RKO (cell line): ENCODE data around the gene TM4SF18.
A peak's percentile ranks its signal among the peaks of the same experiment; 100 is the strongest.

Experiments
- DNase-seq: peaks from one replicate; pipeline ENCODE4 v3.0.0-alpha.2; 2016; ENCODE audit warnings: low spot score

TM4SF18 gene

DNA sequence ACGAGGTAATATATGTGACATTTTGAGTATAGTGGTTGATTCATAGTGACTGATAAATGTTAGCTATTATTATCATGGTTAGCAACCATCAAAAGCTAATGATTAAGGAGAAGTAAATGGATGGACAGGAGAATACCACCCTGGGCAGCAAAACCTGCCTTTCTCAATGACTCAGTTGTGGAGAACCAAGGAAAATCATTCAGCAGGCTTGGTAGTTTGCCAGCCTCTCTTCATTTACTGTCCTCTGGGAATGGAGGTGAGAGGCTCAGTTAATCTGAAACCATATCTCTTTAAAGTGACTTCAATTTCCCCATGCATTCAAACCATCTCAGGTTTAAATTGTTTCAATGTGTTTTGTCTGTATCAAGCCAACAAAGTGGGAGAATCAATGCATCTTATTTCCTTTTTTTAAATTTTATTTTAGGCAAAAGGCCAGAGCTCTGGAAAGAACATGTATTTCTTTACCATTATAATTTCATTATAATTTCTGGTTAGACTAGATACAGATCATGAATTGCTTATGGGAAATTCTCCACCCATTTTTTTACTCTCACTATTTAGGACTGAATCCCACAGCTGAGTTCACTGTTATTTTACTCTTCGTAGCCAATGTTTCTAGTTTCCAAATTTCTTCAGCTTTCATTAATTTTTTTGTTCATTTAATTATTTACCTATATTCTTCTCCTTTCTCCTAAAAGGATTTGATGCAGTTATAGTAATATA, 2.7 kb downstream of the TM4SF18 start:
- DNase-seq: no peak

GRCh38 chr3:149327156-149327555, 6.3 kb downstream of the TM4SF18 start:
- no peak for DNase-seq

- no peak for DNase-seq
These were observed 7.9 kb downstream of the TM4SF18 start for GRCh38 chr3:149325581-149325980.

DNA sequence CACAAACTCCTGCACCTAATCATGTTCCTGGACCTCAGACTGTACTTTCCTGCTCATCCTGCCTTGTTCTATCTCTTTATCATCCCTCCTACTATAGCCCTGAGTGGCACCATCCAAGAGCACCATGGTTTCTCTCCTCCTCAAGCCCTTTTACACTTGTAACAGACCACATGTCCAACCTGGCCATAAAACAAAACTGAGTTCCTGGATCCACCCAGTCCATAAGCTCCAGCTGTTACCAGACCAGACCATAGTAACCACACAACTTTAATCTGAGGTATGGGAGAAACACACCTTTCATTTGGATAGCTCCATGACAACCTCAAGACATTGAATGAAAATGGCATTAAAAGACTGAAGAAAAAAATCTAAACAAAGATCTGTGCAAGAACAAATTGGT, 9.1 kb downstream of the TM4SF18 start:
- no peak for DNase-seq

DNA sequence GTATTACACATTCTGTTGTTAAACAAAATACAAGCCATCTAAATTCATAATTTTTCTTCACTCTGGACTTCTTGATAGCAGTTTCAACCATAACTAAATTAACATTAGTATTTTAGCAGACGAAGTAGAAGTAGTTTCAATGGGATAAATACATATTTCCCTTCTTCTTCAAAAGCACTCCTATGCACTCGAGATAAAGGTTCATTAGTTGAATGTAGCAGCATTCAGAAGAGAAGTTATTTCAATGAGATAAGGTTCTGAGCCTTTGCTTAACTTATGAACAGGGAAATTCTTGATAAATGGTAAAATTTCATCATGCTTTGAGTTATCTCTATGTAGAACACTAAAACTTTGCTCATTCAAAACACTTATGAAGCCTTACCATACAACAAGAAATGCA, 11.8 kb downstream of the TM4SF18 start:
- no peak for DNase-seq

DNA sequence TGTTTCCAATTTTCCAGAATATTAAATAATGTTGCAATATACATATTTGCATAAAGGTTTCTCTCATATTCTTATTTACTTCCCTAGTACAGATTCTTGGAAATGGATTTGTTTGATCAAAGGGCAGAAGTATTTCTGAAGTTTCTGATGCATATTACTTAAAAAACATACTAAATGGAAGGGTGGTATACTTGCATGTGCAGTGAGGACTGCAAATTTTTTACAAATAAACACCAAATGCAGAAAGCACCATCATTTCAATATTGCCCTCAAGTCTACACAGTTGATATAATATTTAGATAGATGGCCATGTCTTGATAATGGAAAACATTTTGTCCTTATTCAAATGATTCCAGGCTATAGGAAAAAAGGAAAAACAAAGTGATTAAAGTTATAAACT, 12.3 kb downstream of the TM4SF18 start:
- no peak for DNase-seq

DNA sequence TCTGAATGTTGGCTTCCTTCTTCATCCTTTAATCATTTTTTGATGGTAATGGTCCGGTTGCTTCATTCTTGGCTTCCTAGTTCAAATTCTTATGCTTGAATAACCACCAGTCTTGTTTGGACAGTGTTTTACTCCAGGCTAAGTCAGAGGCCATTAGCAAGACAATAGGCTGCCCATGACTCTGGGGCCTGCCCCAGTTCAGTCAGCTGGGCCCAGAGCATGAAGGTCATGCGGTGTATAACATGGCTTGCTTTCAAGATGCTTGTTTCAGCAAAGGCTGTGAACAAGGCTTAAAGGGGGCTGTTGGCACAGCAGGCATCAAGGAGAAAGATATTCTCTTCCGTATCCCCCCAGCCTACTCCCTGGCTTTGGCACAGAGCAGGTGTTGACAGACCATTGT, 13.7 kb downstream of the TM4SF18 start:
- no peak for DNase-seq

DNA sequence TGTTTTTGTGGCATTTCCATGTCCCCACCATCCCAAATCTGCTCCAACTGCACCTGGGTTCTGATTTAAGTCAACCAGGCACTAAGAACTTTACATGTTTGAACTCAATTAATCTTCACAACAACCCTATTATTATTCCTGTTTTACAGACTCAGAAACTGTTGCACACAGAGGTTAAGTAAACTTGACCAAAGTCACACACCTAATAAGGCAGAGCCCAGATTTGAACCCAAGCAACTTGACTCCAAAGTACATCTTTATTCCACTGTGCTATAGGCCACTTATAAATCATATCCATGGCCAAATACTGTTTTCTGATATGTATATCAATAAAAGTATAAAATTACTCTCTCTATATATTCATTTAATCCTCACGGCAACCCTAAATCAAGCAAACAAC, 16.4 kb downstream of the TM4SF18 start:
- DNase-seq: no peak

DNA sequence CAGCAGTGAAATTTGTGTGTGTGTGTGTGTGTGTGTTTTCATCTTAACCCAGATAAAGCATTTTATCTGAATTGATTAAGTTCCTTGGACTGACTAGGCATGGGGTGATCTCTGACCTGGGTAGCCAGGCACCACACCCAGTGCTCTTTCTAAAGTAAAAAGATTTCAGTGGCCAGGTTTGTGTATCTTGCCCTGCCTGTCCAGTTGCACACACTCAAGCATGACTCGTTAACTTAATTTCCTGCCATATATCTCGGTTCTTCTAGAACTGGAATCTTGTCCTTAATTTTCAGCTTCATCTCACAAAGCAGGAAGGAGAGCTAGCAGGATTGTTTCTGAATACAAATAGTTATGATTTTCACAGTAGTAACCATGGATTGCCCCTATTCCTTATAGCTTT, 17.0 kb downstream of the TM4SF18 start:
- no peak for DNase-seq

GRCh38 chr3:149315694-149316093, 17.7 kb downstream of the TM4SF18 start:
- DNase-seq: no peak

DNA sequence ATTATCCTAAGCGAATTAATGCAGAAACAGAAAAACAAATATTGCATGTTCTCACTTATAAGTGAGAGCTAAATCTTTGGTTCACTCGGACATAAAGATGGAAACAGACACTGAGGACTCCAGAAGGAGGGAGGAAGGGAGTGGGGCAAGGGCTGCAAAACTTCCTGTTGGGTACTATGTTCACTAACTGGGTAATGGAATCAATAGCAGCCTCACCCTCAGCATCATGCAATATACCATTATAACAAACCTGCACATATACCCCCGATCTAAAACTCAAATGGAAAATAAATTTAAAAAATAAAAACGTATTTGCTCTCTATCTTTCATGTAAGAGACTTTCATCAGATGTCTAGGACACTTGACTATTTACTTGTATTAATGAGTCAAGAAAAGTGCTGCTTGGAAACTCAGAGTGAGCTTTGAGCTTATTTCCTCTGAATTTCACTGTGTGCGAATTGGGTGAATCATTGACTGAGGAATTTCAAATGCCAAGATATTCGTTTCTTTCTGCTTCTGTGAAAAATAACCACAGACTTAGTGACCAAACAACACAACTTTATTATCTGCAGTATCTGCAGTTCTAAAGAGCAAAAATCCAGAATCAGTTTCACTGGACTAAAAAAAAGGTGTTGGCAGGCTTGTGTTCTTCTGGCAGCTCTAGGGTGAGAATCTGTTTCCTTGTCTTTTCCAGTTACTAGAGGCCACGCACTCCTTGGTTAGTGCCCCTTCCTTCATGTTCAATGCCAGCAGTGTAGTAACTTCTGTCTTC, 18.4 kb downstream of the TM4SF18 start:
- peak; percentile 23 for DNase-seq

- DNase-seq: no peak
These were observed 19.9 kb downstream of the TM4SF18 start for GRCh38 chr3:149313542-149313941.

- DNase-seq: no peak
These were observed 22.5 kb downstream of the TM4SF18 start for GRCh38 chr3:149310796-149311534.

- no peak for DNase-seq
These were observed 26.0 kb downstream of the TM4SF18 start for GRCh38 chr3:149307435-149307783.

DNA sequence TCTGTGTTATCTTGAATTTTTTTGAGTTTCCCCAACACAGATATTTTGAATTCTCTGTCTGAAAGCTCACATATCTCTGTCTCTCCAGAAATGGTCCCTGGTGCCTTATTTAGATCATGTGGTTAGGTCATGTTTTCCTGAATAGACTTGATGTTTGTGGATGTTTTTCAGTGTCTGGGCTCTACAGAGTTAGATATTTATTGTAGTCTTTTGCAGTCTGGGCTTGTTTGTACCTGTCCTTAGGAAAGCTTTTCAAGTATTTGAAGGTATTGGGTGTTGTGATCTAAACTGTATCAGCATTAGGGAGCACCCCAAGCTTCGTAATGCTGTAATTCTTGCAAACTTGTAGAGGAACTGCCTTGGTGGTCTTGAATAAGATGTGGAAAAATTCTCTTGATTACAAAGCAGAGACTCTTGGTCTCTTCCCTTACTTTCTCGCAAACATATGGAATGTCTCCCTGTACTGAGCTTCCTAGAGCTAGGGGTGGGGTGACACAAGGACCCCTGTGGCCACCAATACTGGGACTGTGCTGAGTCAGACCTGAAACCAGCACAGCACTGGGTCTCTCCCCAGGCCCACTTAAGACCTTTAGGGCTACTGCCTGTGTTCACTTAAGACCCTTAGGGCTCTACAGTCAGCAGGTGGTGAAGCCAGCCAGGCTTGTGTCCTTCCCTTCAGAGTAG, 26.5 kb downstream of the TM4SF18 start:
- DNase-seq: no peak

DNA sequence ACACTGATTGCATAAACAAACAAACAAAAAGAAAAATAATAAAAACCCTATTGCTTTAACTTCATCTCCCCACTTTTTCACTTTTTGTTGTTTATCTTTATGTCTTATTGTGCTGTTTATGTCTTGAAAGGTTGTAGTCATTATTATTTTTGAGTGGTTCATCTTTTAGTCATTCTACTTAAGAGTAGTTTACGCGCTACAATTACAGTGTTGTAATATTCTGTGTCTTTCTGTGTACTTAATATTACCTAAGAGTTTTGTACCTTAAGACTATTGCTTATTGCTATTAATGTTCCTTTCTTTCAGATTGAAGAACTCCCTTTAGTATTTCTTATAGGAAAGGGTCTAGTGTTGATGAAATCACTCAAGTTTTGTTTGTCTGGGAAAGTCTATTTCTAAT, 28.1 kb downstream of the TM4SF18 start:
- DNase-seq: no peak

- peak; percentile 92 for DNase-seq
These were observed 33.3 kb downstream of the TM4SF18 start for GRCh38 chr3:149299938-149300801.

DNA sequence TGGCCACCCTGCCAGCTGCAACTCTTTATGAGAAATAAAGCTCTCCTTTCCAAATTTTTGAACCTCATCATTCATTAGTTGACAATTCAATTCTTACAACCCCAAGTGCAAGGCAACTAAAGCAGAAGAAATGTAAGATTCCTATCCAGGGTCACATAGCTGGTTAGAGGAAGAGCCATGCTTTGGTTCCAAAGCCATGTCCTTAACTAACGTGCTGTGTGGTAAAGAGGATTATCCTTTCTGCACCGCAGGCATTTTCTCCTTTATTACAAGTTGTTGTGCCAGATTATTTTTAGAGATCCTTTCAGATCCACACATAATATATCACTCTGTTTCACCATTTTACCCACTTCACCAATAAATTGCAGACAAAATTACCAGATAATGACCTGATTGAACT, 36.5 kb downstream of the TM4SF18 start:
- DNase-seq: no peak

DNA sequence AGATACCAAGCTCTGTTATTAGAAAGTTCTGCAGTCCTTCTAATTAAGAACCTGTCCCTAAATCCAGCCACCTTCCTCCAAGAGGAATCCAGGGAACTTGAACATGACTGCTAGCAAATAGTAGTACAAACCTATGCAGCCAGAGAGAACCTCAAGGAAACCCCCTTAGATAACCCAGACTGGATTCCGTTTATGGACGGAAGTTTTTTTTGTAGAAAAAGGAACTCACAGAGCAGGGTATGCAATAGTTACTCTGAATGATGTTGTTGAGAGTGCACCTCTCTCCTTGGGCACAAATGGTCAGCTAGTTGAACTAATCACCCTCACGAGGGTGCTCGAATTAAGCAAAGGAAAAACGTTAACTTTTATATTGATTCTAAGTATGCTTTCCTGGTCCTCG, 40.8 kb downstream of the TM4SF18 start:
- DNase-seq: no peak

GRCh38 chr3:149291178-149291577, 42.3 kb downstream of the TM4SF18 start:
- DNase-seq: no peak

DNA sequence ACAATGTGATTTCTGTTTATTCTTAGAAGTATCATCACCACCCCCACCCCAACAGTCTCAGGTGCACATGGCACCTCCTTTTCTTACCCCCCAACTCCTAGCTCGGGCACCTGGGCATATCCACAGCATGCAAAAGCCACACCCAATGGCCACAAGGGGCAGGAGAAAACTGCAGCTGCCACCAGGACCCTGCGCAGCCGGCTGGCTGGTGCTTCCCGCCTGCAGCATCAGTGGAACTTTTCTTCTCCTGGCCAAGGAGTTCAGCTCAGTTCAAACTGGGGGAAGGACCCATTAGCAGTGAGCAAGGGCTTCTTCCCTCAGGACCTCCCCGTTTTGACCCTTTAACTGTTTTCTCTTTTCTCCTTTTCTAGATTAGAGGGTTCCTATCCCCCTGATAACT, 44.8 kb downstream of the TM4SF18 start:
- no peak for DNase-seq

DNA sequence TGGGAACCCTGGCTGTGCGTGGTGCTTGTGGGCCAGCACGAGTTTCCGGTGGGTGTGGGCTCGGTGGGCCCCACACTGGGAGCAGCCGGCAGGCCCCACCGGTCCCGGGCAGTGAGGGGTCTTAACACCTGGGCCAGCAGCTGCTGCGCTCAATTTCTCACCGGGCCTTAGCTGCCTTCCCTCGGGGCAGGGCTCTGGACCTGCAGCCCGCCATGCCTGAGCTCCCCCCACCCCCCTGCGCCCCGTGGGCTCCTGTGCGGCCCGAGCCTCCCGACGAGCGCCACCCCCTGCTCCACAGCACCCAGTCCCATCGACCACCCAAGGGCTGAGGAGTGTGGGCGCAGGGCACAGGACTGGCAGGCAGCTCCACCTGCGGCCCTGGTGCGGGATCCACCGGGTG, 49.4 kb downstream of the TM4SF18 start:
- DNase-seq: no peak
